ENCODE measurements around the gene RPL4. TPM values are rescaled to one million over a fixed set of nuclear protein-coding genes. Genes with fewer than 3 reads are reported as not detected.
"Not testable (repeated sequence)": the region's sequence is repeated elsewhere in the genome, so short reads cannot be mapped to it uniquely, and the experiment has no call there.

The RPL4 gene
- total RNA-seq, 2 donors from 2014 or later = 2,054 to 2,622 TPM

- Histone ChIP-seq H3K27ac (peak overlapping the region; percentile 88 to 93), H3K36me3 (peaks cover 44% of the 10 kb centered on the region), H3K4me1 (peaks cover 0 to 29% of the 10 kb centered on the region in 2 donors), H3K4me3 (peak overlapping the region; percentile 91 to 92), H3K27me3 (no peaks in the 10 kb centered on the region), H3K9me3 (no peaks in the 10 kb centered on the region)
- TF ChIP-seq CTCF (IDR thresholded peaks at IDR 0.05) = no peak
- no peak for DNase-seq (ENCODE audit: low spot score)
These were observed 684 bp downstream of the RPL4 start for GRCh38 chr15:66503780-66504562.

GRCh38 chr15:66503041-66503648 lies 1.5 kb downstream of the RPL4 start:
- H3K9me3 ChIP-seq; DNase-seq (ENCODE audit: low spot score); H3K27me3 ChIP-seq: not testable (repeated sequence)
- Histone ChIP-seq H3K4me1 (peaks cover 0 to 32% of the 10 kb centered on the region in 2 donors), H3K36me3 (peaks cover 53% of the 10 kb centered on the region), H3K4me3 (peak overlapping the region; percentile 91 to 92), H3K27ac (peak overlapping the region in 1 of 2 donors; percentile 93)

GRCh38 chr15:66502491-66502890 lies 2.2 kb downstream of the RPL4 start:
- Histone ChIP-seq H3K27me3 (no peaks in the 10 kb centered on the region), H3K4me3 (no peak overlapping the region), H3K27ac (no peak overlapping the region), H3K9me3 (no peaks in the 10 kb centered on the region), H3K4me1 (peaks cover 0 to 36% of the 10 kb centered on the region in 2 donors), H3K36me3 (peaks cover 56% of the 10 kb centered on the region)
- TF ChIP-seq CTCF (IDR thresholded peaks at IDR 0.05) = no peak
- no peak for DNase-seq (ENCODE audit: low spot score)

GRCh38 chr15:66500346-66500745 lies 4.3 kb downstream of the RPL4 start:
- not testable (repeated sequence) for H3K27ac ChIP-seq; H3K9me3 ChIP-seq; DNase-seq (ENCODE audit: low spot score); H3K27me3 ChIP-seq; H3K4me3 ChIP-seq
- Histone ChIP-seq H3K4me1 (peaks cover 0 to 44% of the 10 kb centered on the region in 2 donors), H3K36me3 (peaks cover 59% of the 10 kb centered on the region)

- peak; percentile 28 for DNase-seq (ENCODE audit: low spot score)
- peak in 1 of 2 donors; percentile 53 for TF ChIP-seq CTCF (IDR thresholded peaks at IDR 0.05)
- Histone ChIP-seq H3K4me1 (peaks cover 0 to 40% of the 10 kb centered on the region in 2 donors), H3K4me3 (no peak overlapping the region), H3K36me3 (peaks cover 74% of the 10 kb centered on the region), H3K27ac (no peak overlapping the region), H3K9me3 (no peaks in the 10 kb centered on the region), H3K27me3 (no peaks in the 10 kb centered on the region)
These were observed 5.9 kb downstream of the RPL4 start for GRCh38 chr15:66498501-66499386.

GRCh38 chr15:66497502-66498455 lies 6.9 kb downstream of the RPL4 start, which contains the start of gene SNAPC5:
SNAPC5 (minus strand) TSS chr15:66497762; CDS start chr15:66497731, 31 bp downstream.
- Histone ChIP-seq H3K27me3 (no peaks in the 10 kb centered on the region), H3K27ac (peak within 1 kb of the TSS; percentile 85 to 86), H3K9me3 (no peaks in the 10 kb centered on the region), H3K4me1 (peaks cover 0 to 30% of the 10 kb centered on the region in 2 donors), H3K36me3 (peaks cover 77% of the 10 kb centered on the region), H3K4me3 (peak within 1 kb of the TSS; percentile 85 to 90)
- peak; percentile 96 for DNase-seq (ENCODE audit: low spot score)
- TF ChIP-seq CTCF (IDR thresholded peaks at IDR 0.05) = peak; percentile 97 to 99

Measured in right atrium auricular region (tissue), 2 donors.